ENCODE measurements around the gene PTPRK. TPM values are rescaled to one million over a fixed set of nuclear protein-coding genes. Genes with fewer than 3 reads are reported as not detected.

The PTPRK gene
- total and polyA plus RNA-seq, 12 donors, result 7.5 to 47.7 (median 35.7) TPM

GRCh38 chr6:128333581-128334223 is 186.7 kb downstream of the PTPRK start:
- Histone ChIP-seq H3K27me3 (no peaks in the 10 kb centered on the region), H3K27ac (peak overlapping the region in 4 of 10 donors; percentile 0 to 39 (median 27)), H3K4me1 (peaks cover 0 to 54% (median 17%) of the 10 kb centered on the region in 9 donors), H3K4me3 (no peak overlapping the region), H3K9me3 (no peaks in the 10 kb centered on the region), H3K36me3 (no peaks in the 10 kb centered on the region)
- TF ChIP-seq, protein P1, sequence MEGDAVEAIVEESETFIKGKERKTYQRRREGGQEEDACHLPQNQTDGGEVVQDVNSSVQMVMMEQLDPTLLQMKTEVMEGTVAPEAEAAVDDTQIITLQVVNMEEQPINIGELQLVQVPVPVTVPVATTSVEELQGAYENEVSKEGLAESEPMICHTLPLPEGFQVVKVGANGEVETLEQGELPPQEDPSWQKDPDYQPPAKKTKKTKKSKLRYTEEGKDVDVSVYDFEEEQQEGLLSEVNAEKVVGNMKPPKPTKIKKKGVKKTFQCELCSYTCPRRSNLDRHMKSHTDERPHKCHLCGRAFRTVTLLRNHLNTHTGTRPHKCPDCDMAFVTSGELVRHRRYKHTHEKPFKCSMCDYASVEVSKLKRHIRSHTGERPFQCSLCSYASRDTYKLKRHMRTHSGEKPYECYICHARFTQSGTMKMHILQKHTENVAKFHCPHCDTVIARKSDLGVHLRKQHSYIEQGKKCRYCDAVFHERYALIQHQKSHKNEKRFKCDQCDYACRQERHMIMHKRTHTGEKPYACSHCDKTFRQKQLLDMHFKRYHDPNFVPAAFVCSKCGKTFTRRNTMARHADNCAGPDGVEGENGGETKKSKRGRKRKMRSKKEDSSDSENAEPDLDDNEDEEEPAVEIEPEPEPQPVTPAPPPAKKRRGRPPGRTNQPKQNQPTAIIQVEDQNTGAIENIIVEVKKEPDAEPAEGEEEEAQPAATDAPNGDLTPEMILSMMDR (IDR thresholded peaks at IDR 0.05), result peak in 1 of 9 donors; percentile 12
- peak in 3 of 8 donors; percentile 20 to 54 (median 32) for ATAC-seq
- WGBS, 2 donors, result 45 to 48% methylated on average over 5 of the region's 5 CpGs
- DNase-seq, result no peak
- intact Hi-C loops (cut with DNase I), result loop anchor here in 5 of 10 donors (10.0 kb wide), 3 partner anchors 181 to 391 kb away; partner anchors contain the start of gene PTPRK (in 1 of the 5)

DNA sequence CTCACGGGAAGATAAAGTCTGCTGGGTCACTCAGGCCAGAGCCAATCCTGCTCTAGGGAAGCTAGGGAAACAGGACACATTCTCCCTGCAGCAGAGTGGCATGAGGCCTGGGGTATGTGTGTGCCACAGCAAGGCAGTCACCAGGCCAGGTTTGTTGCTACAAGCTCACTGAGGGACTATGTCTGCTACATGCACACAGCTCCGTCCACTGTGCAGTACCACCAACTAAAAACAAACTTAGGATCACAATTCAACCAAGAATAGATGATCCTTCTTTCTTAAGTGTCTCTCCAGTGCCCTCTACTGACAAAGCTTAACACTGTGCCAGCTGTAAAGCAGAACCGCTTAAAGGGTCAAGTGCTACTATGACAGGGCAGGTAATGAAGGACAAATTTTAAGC is 192.5 kb downstream of the PTPRK start:
- Histone ChIP-seq H3K27ac (no peak overlapping the region), H3K9me3 (peaks cover 0 to 10% (median 0%) of the 10 kb centered on the region in 11 donors), H3K27me3 (no peaks in the 10 kb centered on the region), H3K36me3 (no peaks in the 10 kb centered on the region), H3K4me1 (peaks cover 0 to 33% (median 1%) of the 10 kb centered on the region in 9 donors), H3K4me3 (no peak overlapping the region)
- intact Hi-C loops (cut with DNase I), result loop anchor here in 2 of 10 donors (5.0 to 10.0 kb wide), 2 partner anchors 41 to 263 kb away; no protein-coding TSS in a partner anchor
- TF ChIP-seq, protein P1 (IDR thresholded peaks at IDR 0.05), result peak in 8 of 9 donors; percentile 10 to 59 (median 42)
- 95 to 97% methylated on average over 3 of the region's 3 CpGs for WGBS, 2 donors
- peak in 3 of 8 donors; percentile 38 to 49 (median 47) for ATAC-seq
- no peak for DNase-seq

- Histone ChIP-seq H3K27ac (no peak overlapping the region), H3K9me3 (peaks cover 0 to 7% (median 0%) of the 10 kb centered on the region in 11 donors), H3K27me3 (no peaks in the 10 kb centered on the region), H3K36me3 (peaks cover 0 to 9% (median 0%) of the 10 kb centered on the region in 9 donors), H3K4me3 (no peak overlapping the region), H3K4me1 (peaks cover 0 to 37% (median 0%) of the 10 kb centered on the region in 9 donors)
- TF ChIP-seq, protein P1 (IDR thresholded peaks at IDR 0.05), result no peak
- 90 to 97% methylated on average over 1 of the region's 1 CpG for WGBS, 2 donors
- intact Hi-C loops (cut with DNase I), result loop anchor here in 1 of 10 donors (10.0 kb wide), 1 partner anchor 258 kb away; no protein-coding TSS in a partner anchor
- ATAC-seq (no peak), DNase-seq (no peak)
Observed at GRCh38 chr6:128323011-128323410, 197.4 kb downstream of the PTPRK start.

GRCh38 chr6:128319946-128320345 is 200.5 kb downstream of the PTPRK start:
- DNase-seq (no peak), ATAC-seq (no peak)
- peaks cover 0 to 45% (median 3%) of the 10 kb centered on the region in 9 donors for H3K4me1 ChIP-seq
- no peak overlapping the region for H3K27ac ChIP-seq
- H3K27me3 ChIP-seq, result no peaks in the 10 kb centered on the region
- H3K9me3 ChIP-seq, result no peaks in the 10 kb centered on the region
- TF ChIP-seq, protein P1 (IDR thresholded peaks at IDR 0.05), result no peak
- intact Hi-C loops (cut with DNase I), result loop anchor here in 1 of 10 donors (10.0 kb wide), 1 partner anchor 255 kb away; no protein-coding TSS in a partner anchor
- peaks cover 0 to 9% (median 0%) of the 10 kb centered on the region in 9 donors for H3K36me3 ChIP-seq
- WGBS, 2 donors, result 96 to 98% methylated on average over 1 of the region's 1 CpG
- H3K4me3 ChIP-seq, result no peak overlapping the region
